GM23338 (cell line): Measurements from ENCODE around the gene DSCAML1. TPM values are rescaled to one million over a fixed set of nuclear protein-coding genes. Genes with fewer than 3 reads are reported as not detected.

Experiments
- ATAC-seq: fragments of 200-7000 bp; cut with Tn5 transposase; 3 replicates; pipeline ENCODE4 v1.9.1; 2020
- DNase-seq: peaks from one replicate; pipeline ENCODE4 v3.0.0-alpha.2; 2015; ENCODE audit warnings: low spot score
- H2AFZ ChIP-seq: fragments of 200-600 bp; sonication (generic); 2 replicates; pipeline ENCODE4 v1.8.0; 2016; ENCODE audit warnings: antibody characterized with exemption, mild to moderate bottlenecking, moderate library complexity
- H3F3A ChIP-seq: fragments of 200-600 bp; sonication (generic); replicated peaks from 2 replicates; pipeline ENCODE4 v1.8.0; 2017; ENCODE audit warnings: antibody characterized with exemption, mixed run types, low read depth
- H3K27ac ChIP-seq: fragments of 200-600 bp; sonication (generic); 2 replicates; pipeline ENCODE4 v1.6.1; 2016; ENCODE audit warnings: low read depth
- H3K27me3 ChIP-seq: fragments of 200-600 bp; sonication (generic); 2 replicates; pipeline ENCODE4 v1.8.0; 2016; ENCODE audit warnings: mild to moderate bottlenecking, mixed run types, moderate library complexity; ENCODE audit not compliant: insufficient read depth
- H3K36me3 ChIP-seq: fragments of 200-600 bp; sonication (generic); 2 replicates; pipeline ENCODE4 v1.8.0; 2016; ENCODE audit warnings: mild to moderate bottlenecking; ENCODE audit not compliant: insufficient read depth
- H3K4me1 ChIP-seq: fragments of 200-600 bp; sonication (generic); 2 replicates; pipeline ENCODE4 v1.8.0; 2016; ENCODE audit warnings: mild to moderate bottlenecking, moderate library complexity; ENCODE audit not compliant: insufficient read depth
- H3K4me2 ChIP-seq: fragments of 200-600 bp; sonication (generic); 2 replicates; pipeline ENCODE4 v1.7.1; 2017; ENCODE audit warnings: mixed run types
- H3K4me3 ChIP-seq: fragments of 200-600 bp; sonication (generic); 2 replicates; pipeline ENCODE4 v1.6.1; 2016; ENCODE audit warnings: mixed run types
- H3K79me2 ChIP-seq: fragments of 200-600 bp; sonication (generic); replicated peaks from 2 replicates; pipeline ENCODE4 v1.8.0; 2017; ENCODE audit warnings: mild to moderate bottlenecking; ENCODE audit not compliant: insufficient read depth
- H3K9me2 ChIP-seq: fragments of 200-600 bp; sonication (generic); 2 replicates; pipeline ENCODE4 v1.8.0; 2017; ENCODE audit not compliant: insufficient read depth
- H4K20me1 ChIP-seq: fragments of 200-600 bp; sonication (generic); replicated peaks from 2 replicates; pipeline ENCODE4 v1.8.0; 2017; ENCODE audit warnings: mild to moderate bottlenecking; ENCODE audit not compliant: insufficient read depth
- H3K27ac Mint-ChIP-seq: 2 replicates; pipeline ENCODE4 v1.8.0; 2020; ENCODE audit warnings: inconsistent platforms, mild to moderate bottlenecking, moderate library complexity, mixed read lengths
- H3K27me3 Mint-ChIP-seq: 3 replicates; pipeline ENCODE4 v1.8.0; 2022; ENCODE audit warnings: low read depth, mild to moderate bottlenecking, moderate library complexity, mixed read lengths, inconsistent platforms; ENCODE audit not compliant: insufficient read depth, poor library complexity
- H3K36me3 Mint-ChIP-seq: 3 replicates; pipeline ENCODE4 v1.8.0; 2021; ENCODE audit warnings: low read depth, mild to moderate bottlenecking, inconsistent platforms, moderate library complexity, mixed read lengths
- H3K4me1 Mint-ChIP-seq: 3 replicates; pipeline ENCODE4 v1.8.0; 2020; ENCODE audit warnings: mild to moderate bottlenecking, inconsistent platforms, mixed read lengths
- H3K4me3 Mint-ChIP-seq: 3 replicates; pipeline ENCODE4 v1.8.0; 2021; ENCODE audit warnings: moderate library complexity, mild to moderate bottlenecking, inconsistent platforms, mixed read lengths
- H3K9me3 Mint-ChIP-seq: 3 replicates; pipeline ENCODE4 v1.8.0; 2020; ENCODE audit warnings: moderate library complexity, mild to moderate bottlenecking, inconsistent platforms, mixed read lengths
- CTCF ChIP-seq, 2 experiments: fragments of 200-600 bp in 1 of 2; sonication (generic) in 1 of 2; conservative IDR thresholded peaks; 2 replicates each; pipeline versions ENCODE4 v1.5.1 to v1.6.1; 2016 to 2017; ENCODE audit warnings: antibody characterized with exemption in 2 of 2, low read depth in 2 of 2, mild to moderate bottlenecking in 2 of 2, moderate library complexity in 1 of 2
- JUNB ChIP-seq: IDR thresholded peaks from one replicate; pipeline ENCODE4 v1.6.1; 2016; ENCODE audit warnings: antibody characterized with exemption; ENCODE audit not compliant: unreplicated experiment
- POLR2AphosphoS5 ChIP-seq: IDR thresholded peaks from 2 replicates; pipeline ENCODE4 v1.6.1; 2016; ENCODE audit warnings: antibody characterized with exemption, low read depth
- REST ChIP-seq: IDR thresholded peaks from one replicate; pipeline ENCODE4 v1.6.1; 2018; ENCODE audit warnings: antibody characterized with exemption; ENCODE audit not compliant: unreplicated experiment
- polyA plus RNA-seq: library from polyadenylated mRNA; unstranded; fragments of >200 nt; fragmentation: Nextera tagmentation; extraction: Ambion mirVana; gene quantifications from 2 replicates; pipeline ENCODE4 v1.2.1, GENCODE V29; 2016
- total RNA-seq: library from RNA; depleted of rRNA; stranded (reverse); fragments of >200 nt; shearing (Covaris generic); gene quantifications from 2 replicates; pipeline ENCODE4 v1.2.3, GENCODE V29; 2014
- TF ChIP-seq, protein P1 (sequence below): IDR thresholded peaks from 2 replicates; pipeline ENCODE4 v1.6.1; 2016; ENCODE audit warnings: antibody characterized with exemption

The DSCAML1 gene
- total and polyA plus RNA-seq, 2 experiments from 2014 or later = 0.17 TPM; not detected in 1

GRCh38 chr11:117467770-117468169, 329.2 kb downstream of the DSCAML1 start (continued):
- no peak for TF ChIP-seq REST
- TF ChIP-seq POLR2AphosphoS5 = no peak
- TF ChIP-seq CTCF (conservative IDR thresholded peaks at IDR 0.05; ENCODE audit: low read depth in 2 of 2) = no peak

DNA sequence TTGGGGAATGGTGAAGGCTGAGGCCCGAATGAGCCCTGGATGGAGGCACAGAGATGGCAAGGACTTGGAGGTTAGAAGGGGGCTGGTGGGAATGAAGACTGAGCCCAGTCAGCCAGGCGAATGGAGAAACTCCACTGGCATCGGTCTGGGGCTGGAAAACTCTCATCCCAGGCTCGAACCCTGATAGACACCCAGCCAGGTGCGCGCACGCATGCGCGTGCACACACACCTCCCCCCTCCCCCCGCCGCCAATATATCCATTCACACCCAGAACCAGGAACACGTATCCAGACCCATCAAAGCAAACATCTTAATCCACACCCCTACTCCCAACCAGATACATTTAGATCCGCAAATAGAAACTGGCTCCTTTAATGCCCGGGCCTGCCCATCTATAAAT, 330.1 kb downstream of the DSCAML1 start:
- Histone ChIP-seq H3K9me2 (no peaks in the 10 kb centered on the region), H3K4me2 (no peak overlapping the region), H2AFZ (no peak overlapping the region), H3K79me2 (no peaks in the 10 kb centered on the region), H3K36me3 (no peaks in the 10 kb centered on the region), H3K27ac (no peak overlapping the region), H3F3A (no peaks in the 10 kb centered on the region), H4K20me1 (no peaks in the 10 kb centered on the region), H3K4me3 (no peak overlapping the region), H3K4me1 (no peaks in the 10 kb centered on the region), H3K27me3 (no peaks in the 10 kb centered on the region)
- no peak for TF ChIP-seq REST
- TF ChIP-seq JUNB = no peak
- TF ChIP-seq, protein P1, sequence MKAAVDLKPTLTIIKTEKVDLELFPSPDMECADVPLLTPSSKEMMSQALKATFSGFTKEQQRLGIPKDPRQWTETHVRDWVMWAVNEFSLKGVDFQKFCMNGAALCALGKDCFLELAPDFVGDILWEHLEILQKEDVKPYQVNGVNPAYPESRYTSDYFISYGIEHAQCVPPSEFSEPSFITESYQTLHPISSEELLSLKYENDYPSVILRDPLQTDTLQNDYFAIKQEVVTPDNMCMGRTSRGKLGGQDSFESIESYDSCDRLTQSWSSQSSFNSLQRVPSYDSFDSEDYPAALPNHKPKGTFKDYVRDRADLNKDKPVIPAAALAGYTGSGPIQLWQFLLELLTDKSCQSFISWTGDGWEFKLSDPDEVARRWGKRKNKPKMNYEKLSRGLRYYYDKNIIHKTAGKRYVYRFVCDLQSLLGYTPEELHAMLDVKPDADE = no peak
- TF ChIP-seq CTCF (conservative IDR thresholded peaks at IDR 0.05; ENCODE audit: low read depth in 2 of 2) = no peak
- Mint-ChIP-seq H3K9me3 (no peaks in the 10 kb centered on the region), H3K4me3 (no peak overlapping the region), H3K27ac (no peak overlapping the region), H3K27me3 (peaks cover 11% of the 10 kb centered on the region), H3K4me1 (peaks cover 14% of the 10 kb centered on the region), H3K36me3 (no peaks in the 10 kb centered on the region)
- ATAC-seq (no peak), DNase-seq (no peak)
